GM21447 (cell line): ENCODE data around the gene SAMD10.
"Not testable (repeated sequence)": the region's sequence is repeated elsewhere in the genome, so short reads cannot be mapped to it uniquely, and the experiment has no call there.

ENCODE experiments used
- ATAC-seq: cut with Tn5 transposase; IDR thresholded peaks from one replicate; pipeline ENCODE4 v1.9.1; 2021; ENCODE audit not compliant: unreplicated experiment

Gene SAMD10

DNA sequence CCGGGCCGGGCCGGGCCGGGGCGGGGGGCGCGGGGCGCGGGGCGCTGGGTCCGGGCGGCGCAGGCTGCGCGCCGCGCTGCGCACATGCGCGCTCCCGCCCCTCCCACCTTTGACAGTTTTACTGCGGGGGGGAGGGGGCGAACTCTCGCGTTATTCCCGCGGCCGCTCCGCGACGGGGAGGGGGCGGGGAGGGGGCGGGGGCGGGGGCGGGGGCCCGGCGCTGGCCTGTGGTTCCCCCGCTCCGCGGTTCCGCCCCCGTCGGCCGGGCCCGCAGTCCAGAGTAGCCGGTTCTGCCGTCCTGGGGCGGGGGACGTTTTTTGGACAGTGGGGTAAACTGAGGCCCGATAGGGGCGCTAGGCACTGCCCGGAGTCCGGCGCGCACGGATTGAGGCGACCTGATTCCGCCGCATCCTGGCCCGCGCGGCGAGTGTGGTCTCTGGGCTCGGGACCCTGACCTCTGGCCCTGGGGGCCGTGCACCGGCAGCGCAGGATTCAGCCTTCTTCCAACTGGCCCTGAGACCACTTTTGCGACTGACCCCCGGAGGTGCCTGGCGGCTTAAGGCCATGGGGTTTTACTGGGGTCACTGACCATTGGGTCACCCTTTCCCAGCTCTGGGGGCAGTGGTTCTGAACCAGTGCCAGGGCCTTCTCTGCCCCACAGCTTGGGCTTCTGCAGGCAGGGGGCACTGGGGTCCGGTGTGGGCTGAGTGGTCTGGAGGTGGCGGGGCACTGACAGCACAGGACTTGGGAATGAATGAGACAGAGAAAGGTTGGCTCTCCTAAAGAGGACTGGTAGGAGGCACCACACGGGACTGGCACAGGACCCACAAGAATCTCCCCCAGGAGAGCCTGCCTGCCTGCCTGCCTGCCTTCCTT is 9.4 kb downstream of the SAMD10 start, which contains the start of gene ZNF512B:
Gene ZNF512B (minus strand): TSS at position 93 of the 876 bp plus-strand sequence. CDS start 1,980 bp downstream, outside the sequence.
- ATAC-seq, result no peak

DNA sequence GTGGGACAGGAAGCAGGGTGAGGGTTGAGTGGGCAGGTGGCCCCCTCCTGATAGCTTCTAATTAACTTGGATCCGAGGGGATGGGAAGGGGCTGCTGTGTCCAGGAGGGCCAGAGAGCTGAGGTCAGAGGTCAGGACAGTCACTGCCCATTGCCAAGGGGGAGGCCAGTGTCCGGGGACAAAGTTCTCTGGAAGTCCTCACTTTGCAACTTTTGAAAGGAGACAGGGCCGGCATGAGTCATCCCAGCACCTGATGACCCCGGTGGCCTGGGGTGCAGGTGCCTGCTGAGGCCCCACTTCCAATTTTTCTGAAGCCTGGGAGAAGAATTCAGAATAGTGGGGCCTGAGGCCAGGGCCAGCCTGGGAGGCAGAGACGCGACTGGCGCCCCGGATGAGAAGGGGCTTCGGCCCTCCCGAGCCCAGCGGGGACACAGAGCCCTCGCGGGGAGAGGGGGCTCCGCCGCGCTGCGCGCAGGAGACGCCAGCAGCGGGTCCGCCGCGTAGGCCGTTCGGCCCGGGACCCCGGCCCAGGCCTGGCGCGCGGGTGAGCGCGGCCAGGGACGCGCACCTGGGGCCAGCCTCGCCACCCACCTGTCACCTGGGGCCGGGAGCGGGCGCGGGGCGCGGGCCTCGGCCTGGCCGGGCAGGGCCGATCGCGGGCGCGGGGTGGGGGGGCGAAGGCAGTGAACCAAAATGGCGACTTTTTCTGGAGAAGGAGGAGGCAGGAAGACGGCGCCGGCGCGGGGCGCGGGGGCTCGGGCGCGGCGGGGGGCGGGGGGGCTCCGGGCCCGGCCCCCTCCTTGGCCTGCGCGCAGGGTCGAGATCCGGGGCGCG is 10.3 kb downstream of the SAMD10 start:
- no peak for ATAC-seq

DNA sequence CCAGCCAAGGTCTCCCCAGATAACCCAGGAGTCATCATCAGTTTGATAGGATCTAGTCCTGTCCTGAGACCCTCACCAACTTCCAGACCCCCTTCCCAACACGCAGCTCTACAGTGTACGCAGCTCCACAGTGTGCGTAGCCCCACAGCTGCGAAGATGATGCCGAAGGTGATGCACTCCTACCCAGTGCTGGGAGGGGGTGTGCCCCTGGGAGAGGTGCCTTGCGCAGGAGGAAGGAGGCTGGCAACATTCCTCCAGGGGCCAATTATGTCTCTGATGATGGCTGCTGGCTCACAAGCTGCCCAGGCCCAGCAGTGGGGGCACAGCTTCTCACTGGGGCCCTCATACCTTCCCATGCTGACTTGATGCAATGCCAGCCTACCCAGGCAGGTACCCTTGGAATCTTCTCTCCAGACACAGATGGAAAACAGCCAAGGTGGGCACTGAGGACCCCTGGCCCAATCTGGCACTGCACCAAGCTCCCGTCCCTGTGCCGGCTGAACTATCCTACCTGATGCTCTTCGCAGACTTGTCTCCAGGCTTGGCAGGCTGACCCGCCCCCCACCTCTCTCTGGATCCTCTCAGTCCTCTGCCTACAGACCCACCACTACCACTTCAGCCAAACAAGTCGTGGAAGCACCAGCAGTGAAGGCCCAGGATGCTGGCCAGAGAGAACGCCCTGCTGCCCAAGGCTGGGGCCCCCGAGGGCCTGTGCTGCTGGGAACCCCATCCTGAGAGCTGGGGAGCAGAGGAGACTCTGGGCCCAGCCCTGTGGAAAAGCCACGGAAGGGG is 11.1 kb downstream of the SAMD10 start:
- ATAC-seq, result no peak

DNA sequence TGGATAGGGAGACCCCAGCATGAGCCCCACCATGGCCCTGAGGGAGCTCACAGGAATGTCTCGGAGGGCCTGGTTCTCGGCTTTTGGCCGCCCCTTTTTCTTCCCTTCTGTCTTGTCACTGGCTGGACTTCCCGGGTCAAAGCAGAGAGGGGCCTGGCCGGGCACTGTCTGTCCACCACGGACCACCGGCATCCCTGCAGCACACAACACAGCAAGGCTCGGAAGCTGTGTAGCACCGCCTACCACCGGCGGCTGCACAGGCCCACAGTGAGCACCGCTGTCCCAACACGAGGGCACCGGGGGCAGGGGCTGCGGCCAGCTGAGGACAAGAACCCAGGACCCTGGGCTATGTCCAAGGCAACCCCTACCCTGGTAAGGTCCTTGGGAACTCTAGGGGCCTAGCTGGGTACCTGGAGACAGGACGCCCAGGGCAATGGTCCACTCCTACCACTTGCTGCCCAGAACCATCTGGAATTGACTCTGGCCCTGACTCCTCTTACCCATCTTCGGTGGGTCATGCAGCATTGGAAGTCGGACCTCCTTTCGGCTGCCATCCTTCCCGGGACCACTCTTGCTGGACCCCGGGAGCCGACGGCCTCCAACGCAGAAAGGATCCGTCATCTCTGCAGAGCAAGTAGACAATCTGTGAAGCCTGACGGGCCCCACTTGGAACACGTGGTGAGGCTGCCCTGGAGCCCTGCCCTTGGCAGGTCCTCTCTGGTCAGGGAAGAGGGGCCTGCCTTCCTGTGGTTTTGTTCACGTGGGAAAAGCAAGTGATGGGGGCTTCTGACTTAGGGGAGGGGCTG is 11.9 kb downstream of the SAMD10 start:
- ATAC-seq, result no peak

GRCh38 chr20:63966944-63967322 is 12.5 kb downstream of the SAMD10 start:
- no peak for ATAC-seq

- ATAC-seq, result no peak
Observed at GRCh38 chr20:63966172-63966943, 13.1 kb downstream of the SAMD10 start.

- no peak for ATAC-seq
Observed at GRCh38 chr20:63964412-63964811, 15.0 kb downstream of the SAMD10 start.

GRCh38 chr20:63963784-63964301 is 15.6 kb downstream of the SAMD10 start:
- ATAC-seq, result no peak

DNA sequence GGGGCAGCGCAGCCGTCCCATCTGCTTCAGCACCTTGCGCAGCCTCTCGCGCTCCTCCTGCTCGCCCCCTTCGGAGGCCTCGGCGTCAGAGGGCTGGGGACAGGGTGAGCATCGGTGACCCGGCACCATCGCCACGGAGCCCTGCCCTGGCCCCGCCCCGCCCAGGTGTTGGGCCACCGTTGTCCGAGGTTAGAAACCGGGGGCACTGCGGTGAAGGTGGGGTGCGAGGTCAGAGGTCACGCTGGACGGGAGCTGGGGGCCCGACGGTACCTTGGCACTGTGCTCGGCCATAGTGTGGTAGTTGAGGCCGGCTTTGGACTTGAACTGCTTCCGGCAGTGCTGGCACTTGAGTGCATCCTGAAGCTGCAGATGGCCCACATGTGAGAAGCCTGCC is 16.1 kb downstream of the SAMD10 start:
- no peak for ATAC-seq

DNA sequence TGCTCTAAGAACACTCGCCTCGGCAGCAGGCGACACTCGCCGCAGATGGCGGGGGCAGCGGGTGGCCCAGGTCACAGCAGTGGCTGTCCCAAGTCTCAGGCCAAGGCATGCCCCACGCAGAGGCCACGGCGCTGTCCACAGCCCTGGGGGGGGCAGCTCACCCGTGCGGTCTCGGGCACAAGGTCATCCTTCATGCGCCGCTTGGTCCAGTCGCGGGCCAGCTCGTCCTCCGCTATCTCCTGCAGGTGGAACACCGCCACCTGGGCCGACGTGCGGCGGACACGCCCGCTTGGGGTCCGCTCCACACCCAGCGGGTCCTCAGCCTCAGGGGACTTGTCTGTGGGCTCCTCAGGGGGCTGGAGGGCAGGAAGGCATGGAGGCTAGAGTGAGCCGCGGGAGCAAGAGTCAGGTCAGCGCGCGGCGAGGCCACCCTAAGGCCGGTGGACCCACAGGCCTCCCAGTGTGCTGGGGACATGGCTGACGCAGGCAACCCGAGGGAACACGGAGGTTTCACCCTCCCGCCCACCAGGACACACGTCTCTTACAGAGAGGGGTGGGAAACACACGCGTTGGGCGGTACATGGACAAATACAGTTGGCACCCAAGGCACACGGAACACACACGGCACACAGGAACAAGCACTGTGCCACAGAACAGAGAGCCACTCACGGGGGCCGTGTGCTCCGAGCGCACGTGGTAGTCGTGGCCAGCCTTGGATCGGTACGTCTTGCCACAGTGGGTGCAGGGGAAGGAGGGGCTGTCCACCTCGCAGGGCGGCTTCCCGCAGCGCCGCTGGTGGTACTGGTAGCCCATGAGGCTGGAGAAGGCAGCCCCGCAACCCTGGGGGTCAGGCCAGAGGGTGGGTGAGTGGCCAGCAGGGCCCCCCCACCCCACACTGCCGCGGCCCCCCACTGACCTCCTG is 16.8 kb downstream of the SAMD10 start:
- ATAC-seq, result no peak

DNA sequence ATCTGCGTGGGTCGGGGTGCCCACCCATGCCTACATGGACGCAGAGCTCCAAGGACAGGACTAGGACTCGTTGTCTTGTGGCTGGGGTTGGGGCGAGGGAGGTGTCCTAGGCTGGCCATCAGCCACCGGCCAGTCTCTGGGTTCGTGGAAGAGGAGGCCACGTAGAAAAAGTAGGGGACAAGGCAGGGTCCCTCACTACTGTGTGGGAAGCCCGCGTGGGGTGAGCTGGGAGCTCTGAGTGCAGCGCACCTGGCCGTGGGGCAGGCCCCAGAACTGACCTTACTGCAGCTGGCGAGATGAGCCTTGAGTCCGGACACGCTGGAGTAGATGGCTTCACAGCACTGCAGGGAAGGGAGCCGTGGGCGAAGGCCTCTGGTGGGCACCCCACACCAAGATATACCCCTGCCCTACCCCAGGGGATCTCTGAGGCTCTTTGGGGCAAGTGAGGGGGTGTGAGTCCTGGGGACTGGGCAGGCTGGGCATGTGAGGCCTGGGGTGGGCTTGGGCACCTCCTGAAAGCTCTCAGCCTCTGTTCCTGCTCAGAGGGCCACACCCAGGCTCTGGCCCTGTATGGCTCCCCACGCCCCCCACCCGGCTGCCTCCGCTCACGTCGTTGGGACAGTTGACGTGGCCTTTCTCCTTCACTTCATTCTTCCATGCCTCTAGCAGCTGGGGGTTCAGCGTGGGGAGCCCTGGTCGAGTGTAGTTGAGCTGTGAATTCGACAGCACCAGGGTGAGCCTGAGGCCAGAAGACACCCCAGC is 17.6 kb downstream of the SAMD10 start:
- ATAC-seq, result no peak

DNA sequence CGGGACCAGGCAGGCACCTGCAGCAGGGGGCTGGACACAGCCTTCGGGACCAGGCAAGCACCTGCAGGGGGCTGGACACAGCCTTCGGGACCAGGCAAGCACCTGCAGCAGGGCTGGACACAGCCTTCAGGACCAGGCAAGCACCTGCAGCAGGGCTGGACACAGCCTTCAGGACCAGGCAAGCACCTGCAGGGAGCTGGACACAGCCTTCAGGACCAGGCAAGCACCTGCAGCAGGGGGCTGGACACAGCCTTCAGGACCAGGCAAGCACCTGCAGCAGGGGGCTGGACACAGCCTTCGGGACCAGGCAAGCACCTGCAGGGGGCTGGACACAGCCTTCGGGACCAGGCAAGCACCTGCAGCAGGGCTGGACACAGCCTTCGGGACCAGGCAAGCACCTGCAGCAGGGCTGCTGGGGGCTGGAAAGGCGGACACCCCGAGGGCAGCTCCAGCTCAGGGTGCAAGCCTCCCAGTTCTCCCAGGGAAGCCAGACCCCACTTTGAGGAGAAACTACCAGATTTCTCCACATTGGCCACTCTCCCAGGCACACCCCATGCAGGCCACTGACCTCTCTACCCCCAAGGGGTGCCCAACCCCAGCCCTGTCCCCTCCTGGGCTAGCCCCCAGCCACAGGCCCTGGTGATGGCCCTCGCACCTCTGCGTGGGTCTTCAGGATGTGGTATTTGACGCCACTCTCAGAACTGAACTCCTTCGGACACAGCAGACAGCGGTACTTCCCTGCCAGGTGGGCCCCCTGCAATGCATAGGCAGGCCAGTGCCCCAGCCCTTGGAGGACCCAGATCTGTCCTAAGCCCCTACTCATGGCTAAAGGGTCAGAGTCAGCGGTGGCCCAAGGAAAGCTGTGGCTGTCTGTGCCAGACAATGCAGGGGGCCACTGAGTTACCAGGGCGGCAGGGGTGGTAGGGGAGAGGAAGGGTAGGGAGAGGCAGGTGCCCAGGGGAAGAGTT is 18.5 kb downstream of the SAMD10 start:
- ATAC-seq, result not testable (repeated sequence)

- no peak for ATAC-seq
Observed at GRCh38 chr20:63959699-63960075, 19.8 kb downstream of the SAMD10 start.

- ATAC-seq, result no peak
Observed at GRCh38 chr20:63958964-63959698, 20.3 kb downstream of the SAMD10 start.

GRCh38 chr20:63958471-63958870 is 21.0 kb downstream of the SAMD10 start:
- no peak for ATAC-seq
